Kidney (tissue), 14 donors: Measurements from ENCODE around the gene TAF13. TPM values are rescaled to one million over a fixed set of nuclear protein-coding genes. Genes with fewer than 3 reads are reported as not detected.
A peak's percentile ranks its signal among the peaks of the same experiment; 100 is the strongest.
"Not testable (repeated sequence)": the region's sequence is repeated elsewhere in the genome, so short reads cannot be mapped to it uniquely, and the experiment has no call there.

ENCODE experiments used
- DNase-seq, 5 donors: peaks; one replicate each; pipeline ENCODE4 v3.0.0-alpha.2; 2013 to 2020
- FAIRE-seq: peaks from 2 replicates; lab custom pipeline; 2012; peaks lifted over from hg19 to GRCh38; lab: Jason Lieb, UNC
- H3K27ac ChIP-seq, 2 donors: one replicate each; pipeline ENCODE4 v1.7.0; 2013; ENCODE audit warnings: low read depth in 2 of 2, low read length in 2 of 2, inconsistent platforms in 1 of 2
- H3K27me3 ChIP-seq: one replicate; pipeline ENCODE4 v1.7.1; 2013; ENCODE audit warnings: low read length, inconsistent platforms; ENCODE audit not compliant: control insufficient read depth, insufficient read depth
- H3K36me3 ChIP-seq, 3 donors: one replicate each; pipeline versions ENCODE4 v1.7.0 to v1.7.1; 2013; ENCODE audit warnings: low read length in 3 of 3, control low read depth in 1 of 3, inconsistent platforms in 1 of 3; ENCODE audit not compliant: insufficient read depth in 3 of 3, control insufficient read depth in 2 of 3
- H3K4me1 ChIP-seq, 3 donors: one replicate each; pipeline versions ENCODE4 v1.7.0 to v1.7.1; 2013; ENCODE audit warnings: low read length in 3 of 3, inconsistent platforms in 1 of 3, low read depth in 1 of 3; ENCODE audit not compliant: control insufficient read depth in 2 of 3, insufficient read depth in 2 of 3
- H3K4me3 ChIP-seq, 3 donors: one replicate each; pipeline versions ENCODE4 v1.7.0 to v1.8.1; 2013; ENCODE audit warnings: low read length in 3 of 3, control low read depth in 1 of 3, inconsistent platforms in 1 of 3
- H3K9ac ChIP-seq, 3 donors: one replicate each; pipeline versions ENCODE4 v1.7.0 to v1.7.1; 2013; ENCODE audit warnings: low read length in 3 of 3, control low read depth in 1 of 3, inconsistent platforms in 1 of 3
- H3K9me3 ChIP-seq, 3 donors: one replicate each; pipeline versions ENCODE4 v1.7.0 to v1.7.1; 2013; ENCODE audit warnings: low read length in 3 of 3, control low read depth in 1 of 3, inconsistent platforms in 1 of 3; ENCODE audit not compliant: control insufficient read depth in 2 of 3, insufficient read depth in 1 of 3
- CTCF ChIP-seq: IDR thresholded peaks from 3 replicates; pipeline ENCODE4 v1.5.1; 2012; ENCODE audit warnings: mild to moderate bottlenecking, moderate library complexity, borderline replicate concordance; ENCODE audit not compliant: insufficient read depth; ENCODE audit errors: extremely low read depth
- intact Hi-C: fragments of 100-400 bp; cut with DNase I; formaldehyde crosslinking; loops from one replicate; pipeline ENCODE4 v1.11.1; 2022
- polyA plus RNA-seq: library from polyadenylated mRNA; stranded (reverse); fragments of 350-450 nt; fragmentation: Illumina TruSeq; extraction: RNeasy Lipid Tissue Mini Kit (QIAGEN cat#74804); gene quantifications from one replicate; pipeline ENCODE4 v1.2.3, GENCODE V29; 2014; ENCODE audit warnings: low read depth, low replicate concordance; ENCODE audit not compliant: insufficient read depth
- total RNA-seq: library from RNA; stranded (reverse); fragmentation: NEBNext Ultra II Directional; extraction: Animal tissue kit (Norgen Biotek cat#: 25700); gene quantifications from one replicate; pipeline ENCODE4 v1.2.1, GENCODE V29; 2021
- donor health status: control.
- donor health status: control.
- donor health status: control.
- donor health status: control.
- donor health status: control.
- donor health status: DM: yes; HTN: yes; CAD: no.
- donor health status: Normal renal cell carcinoma (clear cell type).

TAF13 gene
- total and polyA plus RNA-seq, 2 donors from 2014 or later: 35.4 to 39.8 TPM

- Histone ChIP-seq H3K36me3 (no peaks in the 10 kb centered on the region), H3K27me3 (no peaks in the 10 kb centered on the region), H3K27ac (no peak overlapping the region), H3K4me1 (no peaks in the 10 kb centered on the region), H3K9me3 (no peaks in the 10 kb centered on the region), H3K9ac (no peak overlapping the region), H3K4me3 (no peak overlapping the region)
- no peak for TF ChIP-seq CTCF
- FAIRE-seq (peak; percentile 32), DNase-seq (no peak)
- intact Hi-C loops: no loop called here
Measured at GRCh38 chr1:109027841-109028240, 48.0 kb downstream of the TAF13 start.

GRCh38 chr1:109025694-109026093, 50.1 kb downstream of the TAF13 start:
- H3K4me3 ChIP-seq: no peak overlapping the region
- FAIRE-seq (no peak), DNase-seq (no peak)
- no peak overlapping the region for H3K27ac ChIP-seq
- no peaks in the 10 kb centered on the region for H3K27me3 ChIP-seq
- H3K9ac ChIP-seq: no peak overlapping the region
- no peaks in the 10 kb centered on the region for H3K9me3 ChIP-seq
- H3K36me3 ChIP-seq: no peaks in the 10 kb centered on the region
- intact Hi-C loops: no loop called here
- no peaks in the 10 kb centered on the region for H3K4me1 ChIP-seq
- TF ChIP-seq CTCF: no peak

- H3K27me3 ChIP-seq: no peaks in the 10 kb centered on the region
- DNase-seq (no peak), FAIRE-seq (no peak)
- TF ChIP-seq CTCF: no peak
- H3K36me3 ChIP-seq: no peaks in the 10 kb centered on the region
- no peak overlapping the region for H3K9ac ChIP-seq
- intact Hi-C loops: no loop called here
- no peaks in the 10 kb centered on the region for H3K4me1 ChIP-seq
- no peak overlapping the region for H3K4me3 ChIP-seq
- H3K9me3 ChIP-seq: no peaks in the 10 kb centered on the region
- no peak overlapping the region for H3K27ac ChIP-seq
Measured at GRCh38 chr1:109024646-109025045, 51.2 kb downstream of the TAF13 start.

- intact Hi-C loops: no loop called here
- Histone ChIP-seq H3K27me3 (no peaks in the 10 kb centered on the region), H3K4me1 (no peaks in the 10 kb centered on the region), H3K9ac (no peak overlapping the region), H3K27ac (no peak overlapping the region), H3K4me3 (no peak overlapping the region), H3K9me3 (no peaks in the 10 kb centered on the region), H3K36me3 (no peaks in the 10 kb centered on the region)
- DNase-seq (no peak), FAIRE-seq (no peak)
- no peak for TF ChIP-seq CTCF
Measured at GRCh38 chr1:109020693-109021257, 55.0 kb downstream of the TAF13 start.

GRCh38 chr1:109017719-109018118, 58.1 kb downstream of the TAF13 start:
- H3K4me3 ChIP-seq, H3K4me1 ChIP-seq, intact Hi-C loops, H3K27me3 ChIP-seq, H3K9me3 ChIP-seq, H3K9ac ChIP-seq, DNase-seq, FAIRE-seq, H3K36me3 ChIP-seq, H3K27ac ChIP-seq: not testable (repeated sequence)
